ENCODE results near the gene PIH1D2. TPM values are rescaled to one million over a fixed set of nuclear protein-coding genes. Genes with fewer than 3 reads are reported as not detected.
"Not testable (repeated sequence)": the region's sequence is repeated elsewhere in the genome, so short reads cannot be mapped to it uniquely, and the experiment has no call there.

Gene PIH1D2
- total RNA-seq, 2 donors from 2014 or later: 1.1 to 13.7 TPM

GRCh38 chr11:112042161-112042960, 31.5 kb downstream of the PIH1D2 start:
- TF ChIP-seq POLR2A (IDR thresholded peaks at IDR 0.05): no peak
- no peak for TF ChIP-seq CTCF (IDR thresholded peaks at IDR 0.05)
- TF ChIP-seq POLR2AphosphoS5 (IDR thresholded peaks at IDR 0.05): no peak
- no peaks in the 10 kb centered on the region for H3K9me3 ChIP-seq
- H3K27ac ChIP-seq: no peak overlapping the region
- 64% methylated on average over 6 of the region's 6 CpGs for WGBS
- no peaks in the 10 kb centered on the region for H3K27me3 ChIP-seq (replicated peaks; ENCODE audit: insufficient read depth)
- DNase-seq (ENCODE audit: low spot score): no peak
- intact Hi-C loops (cut with DNase I): no loop called here
- no peaks in the 10 kb centered on the region for H3K4me1 ChIP-seq (replicated peaks)
- no peak overlapping the region for H3K4me3 ChIP-seq
- no peaks in the 10 kb centered on the region for H3K36me3 ChIP-seq

- intact Hi-C loops (cut with DNase I): no loop called here
- Histone ChIP-seq H3K27ac (no peak overlapping the region), H3K27me3 (replicated peaks; ENCODE audit: insufficient read depth) (no peaks in the 10 kb centered on the region), H3K4me3 (no peak overlapping the region), H3K36me3 (no peaks in the 10 kb centered on the region), H3K9me3 (no peaks in the 10 kb centered on the region), H3K4me1 (replicated peaks) (no peaks in the 10 kb centered on the region)
- no peak for TF ChIP-seq POLR2A (IDR thresholded peaks at IDR 0.05)
- TF ChIP-seq POLR2AphosphoS5 (IDR thresholded peaks at IDR 0.05): no peak
- no peak for TF ChIP-seq CTCF (IDR thresholded peaks at IDR 0.05)
- no peak for DNase-seq (ENCODE audit: low spot score)
Observed at GRCh38 chr11:112037527-112037926, 36.3 kb downstream of the PIH1D2 start.

- no peak for DNase-seq (ENCODE audit: low spot score)
- H3K36me3 ChIP-seq: peaks cover 0 to under 1% of the 10 kb centered on the region in 2 donors
- TF ChIP-seq CTCF (IDR thresholded peaks at IDR 0.05) (no peak), POLR2A (IDR thresholded peaks at IDR 0.05) (no peak), POLR2AphosphoS5 (IDR thresholded peaks at IDR 0.05) (no peak)
Observed at GRCh38 chr11:112033902-112034301, 39.9 kb downstream of the PIH1D2 start.

GRCh38 chr11:112029460-112029859, 44.4 kb downstream of the PIH1D2 start:
- H3K36me3 ChIP-seq: peaks cover 0 to 2% of the 10 kb centered on the region in 2 donors
- 96% methylated on average over 2 of the region's 2 CpGs for WGBS

More at GRCh38 chr11:112033902-112034301, 39.9 kb downstream of the PIH1D2 start:
- Histone ChIP-seq H3K4me1 (replicated peaks) (no peaks in the 10 kb centered on the region), H3K4me3 (no peak overlapping the region), H3K27ac (no peak overlapping the region), H3K27me3 (replicated peaks; ENCODE audit: insufficient read depth) (no peaks in the 10 kb centered on the region), H3K9me3 (no peaks in the 10 kb centered on the region)
- intact Hi-C loops (cut with DNase I): no loop called here
- 94% methylated on average over 3 of the region's 3 CpGs for WGBS

GRCh38 chr11:112026784-112027410, 46.9 kb downstream of the PIH1D2 start:
- H3K27ac ChIP-seq; H3K9me3 ChIP-seq; H3K4me1 ChIP-seq (replicated peaks); H3K36me3 ChIP-seq; H3K4me3 ChIP-seq; DNase-seq (ENCODE audit: low spot score); intact Hi-C loops (cut with DNase I); H3K27me3 ChIP-seq (replicated peaks; ENCODE audit: insufficient read depth): not testable (repeated sequence)
- WGBS: 94% methylated on average over 25 of the region's 49 CpGs

More at GRCh38 chr11:112029460-112029859, 44.4 kb downstream of the PIH1D2 start:
- Histone ChIP-seq H3K9me3 (no peaks in the 10 kb centered on the region), H3K27me3 (replicated peaks; ENCODE audit: insufficient read depth) (no peaks in the 10 kb centered on the region), H3K27ac (no peak overlapping the region), H3K4me3 (no peak overlapping the region), H3K4me1 (replicated peaks) (no peaks in the 10 kb centered on the region)
- intact Hi-C loops (cut with DNase I): no loop called here
- TF ChIP-seq CTCF (IDR thresholded peaks at IDR 0.05) (no peak), POLR2AphosphoS5 (IDR thresholded peaks at IDR 0.05) (no peak), POLR2A (IDR thresholded peaks at IDR 0.05) (no peak)
- no peak for DNase-seq (ENCODE audit: low spot score)

Measured in prostate gland (tissue), 2 donors.